SHP77 treated with DMSO at 0.1 percent for 48 hours (cell line): Measurements from ENCODE around the gene AKIRIN2.
"Not testable (repeated sequence)": the region's sequence is repeated elsewhere in the genome, so short reads cannot be mapped to it uniquely, and the experiment has no call there.

Experiments used
- DNase-seq: peaks from one replicate; lab custom pipeline; 2025; lab: John Stamatoyannopoulos, UW

Gene AKIRIN2

DNA sequence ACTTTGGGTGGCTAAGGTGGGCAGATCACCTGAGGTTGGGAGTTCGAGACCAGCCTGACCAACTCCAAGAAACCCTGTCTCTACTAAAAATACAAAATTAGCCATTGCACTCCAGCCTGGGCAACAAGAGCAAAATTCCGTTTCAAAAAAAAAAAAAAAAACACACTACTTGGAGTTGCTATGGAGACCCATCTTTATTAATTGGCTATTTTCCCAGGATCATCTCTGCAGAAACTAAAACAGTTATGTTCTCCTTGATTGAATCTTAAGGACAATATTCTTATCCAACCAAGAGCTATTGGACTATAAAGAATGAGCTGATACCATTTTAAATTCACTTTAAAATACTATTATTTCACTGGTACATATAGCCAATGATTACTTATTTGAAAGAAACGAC lies 14.7 kb downstream of the AKIRIN2 start:
- no peak for DNase-seq

DNA sequence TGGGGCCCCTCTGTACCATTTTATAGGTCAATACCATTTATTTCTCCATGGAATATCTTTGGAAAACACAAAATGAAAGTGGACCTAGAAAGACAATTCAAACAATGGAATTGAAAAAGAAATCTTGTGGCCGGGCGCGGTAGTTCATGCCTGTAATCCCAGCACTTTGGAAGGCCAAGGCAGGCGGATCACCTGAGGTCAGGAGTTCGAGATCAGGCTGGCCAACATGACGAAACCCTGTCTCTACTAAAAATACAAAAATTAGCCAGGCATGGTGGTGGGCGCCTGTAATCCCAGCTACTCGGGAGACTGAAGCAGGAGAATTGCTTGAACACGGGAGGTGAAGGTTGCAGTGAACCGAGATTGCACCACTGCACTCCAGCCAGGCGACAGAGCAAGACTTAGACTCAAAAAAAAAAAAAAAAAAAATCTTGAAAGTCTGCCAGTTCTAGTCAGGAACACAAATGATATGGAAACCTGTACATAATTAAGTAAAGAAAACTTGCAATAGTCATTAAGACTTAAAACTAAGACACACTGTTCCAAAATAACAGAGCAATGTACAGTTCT lies 15.3 kb downstream of the AKIRIN2 start:
- DNase-seq = not testable (repeated sequence)

DNA sequence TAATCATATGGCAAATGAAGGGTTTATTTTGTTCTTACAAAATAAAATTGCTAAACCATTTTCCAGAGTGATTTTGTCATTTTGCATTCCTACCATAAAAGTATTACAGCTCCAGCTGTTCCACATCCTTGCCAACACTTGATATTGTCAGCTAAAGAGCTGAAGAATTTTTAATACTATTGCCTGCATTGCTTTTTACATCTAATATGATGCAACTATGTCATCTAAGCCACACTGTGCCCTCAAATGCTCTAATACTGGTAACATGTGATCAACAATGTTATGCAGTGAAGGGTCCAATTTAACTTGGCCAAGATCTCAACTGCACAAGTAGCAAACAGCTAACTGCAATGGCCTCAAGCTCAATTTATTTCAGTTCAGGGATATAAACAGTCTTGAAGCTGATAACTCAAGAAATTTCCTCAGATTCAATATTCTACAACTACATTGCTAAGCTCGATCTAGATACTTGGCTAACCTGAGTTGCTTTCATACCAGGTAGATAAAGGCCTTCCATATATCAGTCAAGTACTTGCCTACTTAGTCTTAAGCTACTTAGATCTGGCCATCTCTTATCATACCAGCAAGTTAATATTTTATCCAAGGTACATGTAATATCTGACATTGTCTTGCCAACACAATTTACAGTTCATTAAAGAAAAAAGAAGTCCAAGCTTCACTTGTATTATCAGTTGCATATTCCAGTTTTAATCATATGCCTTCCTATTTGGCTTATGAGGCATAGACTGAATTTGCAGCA lies 17.0 kb downstream of the AKIRIN2 start:
- DNase-seq = no peak

DNA sequence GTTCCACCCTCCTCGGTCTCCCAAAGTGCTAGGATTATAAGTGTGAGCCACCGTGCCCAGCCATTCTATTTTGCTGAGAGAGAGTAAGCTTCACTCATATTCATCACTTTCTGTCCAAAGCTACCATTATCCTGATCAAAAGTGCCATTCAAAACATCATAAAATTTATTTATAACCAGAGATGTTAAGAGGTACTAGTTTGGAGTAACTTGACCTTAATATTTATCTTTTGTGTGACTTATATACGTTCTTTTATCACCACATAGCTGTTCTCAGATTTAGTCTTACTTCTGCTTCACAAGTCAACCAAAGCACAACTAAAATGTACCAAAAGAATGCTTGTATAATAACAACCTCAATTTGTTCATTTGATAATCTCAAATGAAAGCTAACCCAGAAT lies 18.1 kb downstream of the AKIRIN2 start:
- DNase-seq = no peak

DNA sequence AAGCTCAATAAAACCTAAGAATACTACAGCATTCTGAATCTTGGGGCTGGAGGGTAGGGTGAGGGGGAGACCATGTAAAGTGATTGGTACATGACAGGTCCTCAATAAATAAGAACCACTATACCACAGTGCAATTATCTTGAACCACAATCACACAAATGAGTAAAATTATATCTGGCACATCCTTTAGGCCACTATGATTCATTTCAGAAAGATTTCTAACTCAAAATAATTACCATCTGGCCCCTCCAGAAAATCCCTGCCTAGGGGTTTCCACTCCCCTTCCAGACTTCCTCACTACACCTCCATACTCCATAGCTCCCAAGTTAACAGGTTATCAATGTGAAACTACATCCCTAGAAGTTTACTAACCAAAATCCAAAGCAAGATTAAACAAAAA lies 19.7 kb downstream of the AKIRIN2 start:
- DNase-seq = no peak

DNA sequence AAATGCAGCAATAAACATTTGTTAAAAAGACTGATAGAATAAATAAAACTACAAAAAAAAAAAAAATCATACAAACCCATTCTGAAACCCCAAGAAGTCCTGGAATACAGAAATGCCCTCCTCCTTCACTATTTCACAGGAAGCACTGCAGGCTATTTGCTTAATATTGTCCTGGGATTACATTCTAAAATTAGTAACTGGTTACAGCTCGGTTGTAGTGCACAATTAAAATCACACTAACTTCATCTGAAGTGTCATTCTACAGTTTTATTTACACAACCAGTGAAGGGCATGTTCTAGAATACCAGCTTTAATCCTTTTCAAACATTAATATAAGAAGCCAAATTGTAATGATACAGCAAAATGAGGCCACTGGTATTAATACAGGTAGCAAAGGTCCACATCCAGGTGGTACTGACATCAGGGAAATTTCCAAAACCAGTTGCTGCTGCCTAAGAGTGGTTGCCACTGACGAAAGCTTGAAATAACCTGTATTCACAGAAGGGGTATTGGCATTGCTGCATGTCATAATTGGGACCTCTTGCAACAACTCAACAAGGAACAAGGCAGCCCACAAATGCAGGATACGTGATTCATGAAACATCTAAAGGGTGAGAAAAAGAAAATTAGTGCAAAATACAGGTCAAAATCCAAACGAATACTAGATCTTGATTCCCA lies 26.9 kb downstream of the AKIRIN2 start:
- DNase-seq = no peak

DNA sequence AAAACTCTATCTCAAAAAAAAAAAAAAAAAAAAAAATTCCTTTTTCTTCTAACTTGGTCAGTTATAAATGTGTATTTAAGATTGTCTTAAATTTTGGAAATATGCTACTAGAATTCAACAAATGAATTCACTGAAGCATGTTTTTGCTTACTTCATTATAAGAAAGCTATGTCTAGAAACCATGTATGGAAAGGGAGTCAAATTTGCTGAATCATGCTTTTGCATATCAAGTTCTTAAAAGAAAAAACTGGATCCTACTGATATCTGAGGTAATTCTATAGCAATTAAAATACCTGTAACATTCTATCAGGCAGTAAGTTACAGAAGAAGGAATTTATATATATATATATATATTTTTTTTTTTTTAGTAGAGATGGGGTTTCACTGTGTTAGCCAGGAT lies 27.7 kb downstream of the AKIRIN2 start:
- DNase-seq = no peak

DNA sequence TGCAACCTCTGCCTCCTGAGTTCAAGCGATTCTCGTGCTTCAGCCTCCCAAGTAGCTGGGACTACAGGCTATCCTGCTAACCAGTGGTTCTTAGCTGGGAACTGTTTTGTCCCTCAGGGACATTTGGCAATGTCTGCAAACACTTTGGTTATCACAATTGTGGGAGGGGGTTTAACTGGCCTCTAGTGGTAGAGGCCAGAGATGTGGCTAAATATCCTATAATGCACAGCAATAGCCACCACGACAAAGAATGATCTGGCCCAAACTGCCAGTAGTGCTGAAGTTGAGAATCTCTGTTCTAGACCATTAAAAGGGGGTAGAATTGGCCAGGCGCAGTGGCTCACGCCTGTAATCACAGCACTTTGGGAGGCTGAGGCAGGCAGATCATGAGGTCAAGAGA lies 28.8 kb downstream of the AKIRIN2 start:
- DNase-seq = no peak

DNA sequence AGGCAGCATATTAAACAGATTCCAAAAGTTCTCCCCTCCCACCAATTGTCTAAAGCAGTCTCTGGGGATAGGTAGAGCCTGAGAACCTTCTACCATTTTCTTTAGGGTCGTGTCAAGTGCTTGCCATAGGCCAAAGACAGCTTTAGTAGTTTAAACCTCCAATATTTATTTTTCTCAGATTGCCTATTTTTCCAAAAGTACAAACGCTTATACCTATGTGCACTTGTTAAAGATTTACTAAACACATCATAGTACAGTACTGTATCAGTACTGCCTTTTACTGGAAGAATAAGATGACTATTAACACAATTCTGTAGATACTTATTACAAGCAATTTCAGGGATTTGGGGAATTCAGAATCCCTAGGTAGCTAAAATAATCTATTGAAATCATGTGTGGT lies 29.4 kb downstream of the AKIRIN2 start:
- no peak for DNase-seq

DNA sequence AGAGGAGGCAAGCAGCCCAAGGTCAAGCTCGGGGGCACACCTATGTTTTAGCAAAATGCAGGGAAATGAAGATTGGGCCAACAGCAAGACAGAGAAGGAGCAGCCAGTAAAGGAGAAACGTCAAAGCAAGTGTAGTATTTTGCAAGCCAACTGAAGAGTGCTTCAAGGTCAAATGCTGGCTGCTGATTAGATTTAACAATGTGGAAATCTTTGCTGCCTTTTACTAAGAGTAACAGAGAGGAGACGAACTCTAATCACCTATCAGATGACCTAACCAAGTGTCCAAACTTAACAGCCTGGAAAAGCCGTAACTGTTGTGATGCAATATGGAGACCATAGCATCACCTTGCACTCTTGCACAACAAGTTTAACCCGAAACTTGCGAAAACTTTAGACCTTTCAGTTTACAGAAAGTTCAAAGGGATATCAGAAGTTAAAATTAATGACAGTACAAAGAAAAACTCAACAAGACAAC lies 30.4 kb downstream of the AKIRIN2 start:
- DNase-seq = no peak

DNA sequence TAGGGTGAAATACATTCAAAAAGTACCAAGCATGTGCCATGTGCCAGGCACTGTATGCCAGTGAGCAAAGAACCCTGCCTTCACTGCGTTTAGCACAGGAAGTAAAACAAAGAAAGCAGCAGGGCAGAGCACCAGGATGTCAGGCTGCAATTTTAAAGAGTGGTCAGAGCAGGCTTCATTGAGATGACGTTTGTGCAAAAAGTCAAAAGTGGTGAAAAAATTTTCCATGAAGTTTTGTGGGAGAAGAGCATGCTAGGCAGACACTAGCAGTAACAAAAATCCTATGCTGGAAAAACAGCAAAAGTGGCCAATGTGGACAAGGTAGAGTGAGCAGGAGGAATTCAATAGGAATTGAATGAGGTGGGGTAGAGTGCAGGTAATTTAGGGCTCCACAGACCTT lies 31.3 kb downstream of the AKIRIN2 start:
- DNase-seq = no peak

DNA sequence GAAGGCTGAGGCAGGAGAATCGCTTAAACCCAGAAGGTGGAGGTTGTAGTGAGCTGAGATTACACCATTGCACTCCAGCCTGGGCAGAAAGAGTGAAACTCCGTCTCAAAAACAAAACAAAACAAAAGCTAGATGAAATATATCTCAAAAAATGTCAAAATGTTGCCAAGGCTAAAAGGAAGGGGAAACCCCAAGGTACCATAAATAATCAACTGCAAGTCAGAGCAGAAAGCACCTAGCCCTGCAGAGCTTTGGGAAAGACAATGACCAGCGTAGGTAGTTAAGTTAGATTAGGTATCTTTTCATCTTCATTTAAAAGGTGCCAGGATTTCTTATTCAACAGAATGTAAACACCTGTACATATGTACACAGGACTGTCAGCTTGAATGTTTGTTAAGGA lies 33.0 kb downstream of the AKIRIN2 start:
- DNase-seq = no peak

DNA sequence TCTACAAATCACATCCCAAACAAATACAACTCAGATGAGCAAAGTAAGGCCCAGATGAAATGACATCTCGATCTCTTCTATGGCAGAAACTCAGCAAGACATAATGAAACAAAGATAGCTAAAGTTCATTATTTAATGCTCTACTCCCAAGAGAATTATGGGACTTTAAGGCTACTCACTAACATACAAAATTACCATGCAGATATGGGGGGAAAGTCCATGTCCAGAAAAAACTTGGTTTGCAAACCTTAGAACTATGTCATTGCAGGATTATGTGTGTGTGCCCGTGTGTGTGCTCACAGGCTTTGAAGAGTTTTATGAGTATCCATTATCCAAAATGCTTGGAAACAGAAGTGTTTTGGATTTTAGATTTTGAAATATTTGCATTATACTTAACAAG lies 34.0 kb downstream of the AKIRIN2 start:
- DNase-seq = no peak

DNA sequence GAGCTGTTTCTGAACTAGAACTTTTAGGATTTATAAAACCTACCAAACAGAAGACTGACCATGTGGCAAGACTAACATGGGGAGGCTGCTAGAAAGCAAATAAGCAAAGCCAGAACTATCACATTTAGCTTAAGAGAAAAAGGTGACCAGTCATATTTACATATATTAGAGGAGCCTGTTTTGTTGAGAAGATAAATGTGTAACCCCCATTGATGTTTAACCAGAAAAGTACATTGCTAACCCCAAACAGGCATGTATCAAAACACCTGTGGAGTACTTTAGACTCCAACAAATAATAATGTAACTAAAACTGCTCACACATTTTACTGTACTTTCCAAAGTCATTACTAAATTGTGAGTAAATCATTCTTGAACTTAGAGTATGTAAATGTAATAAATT lies 35.0 kb downstream of the AKIRIN2 start:
- no peak for DNase-seq

DNA sequence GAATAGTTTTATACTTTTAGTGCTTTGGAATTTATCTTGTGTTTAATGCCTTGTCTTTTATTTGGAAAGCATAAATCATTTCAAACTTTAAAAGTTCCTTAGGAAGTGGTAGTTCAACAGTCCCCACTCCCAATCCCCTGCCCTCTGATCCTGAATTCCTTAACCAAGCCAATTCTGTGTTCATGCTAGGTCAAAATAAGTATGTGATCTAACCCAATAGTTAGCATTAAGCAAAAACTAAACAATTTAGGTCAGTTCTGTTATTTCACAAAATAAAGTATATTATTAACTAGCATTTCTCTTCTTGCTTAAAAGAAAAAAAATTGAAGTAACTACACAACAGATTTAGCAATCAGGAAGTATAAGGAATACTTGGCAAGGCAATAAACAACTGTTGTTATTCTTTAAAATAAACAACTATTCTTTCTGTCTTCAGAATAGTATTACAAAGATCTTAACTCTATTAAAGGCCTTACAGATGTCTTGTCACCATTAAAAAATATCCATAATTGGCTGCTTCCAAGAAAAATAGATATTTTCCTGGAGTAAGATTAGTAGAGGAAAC lies 37.0 kb downstream of the AKIRIN2 start:
- DNase-seq = no peak

DNA sequence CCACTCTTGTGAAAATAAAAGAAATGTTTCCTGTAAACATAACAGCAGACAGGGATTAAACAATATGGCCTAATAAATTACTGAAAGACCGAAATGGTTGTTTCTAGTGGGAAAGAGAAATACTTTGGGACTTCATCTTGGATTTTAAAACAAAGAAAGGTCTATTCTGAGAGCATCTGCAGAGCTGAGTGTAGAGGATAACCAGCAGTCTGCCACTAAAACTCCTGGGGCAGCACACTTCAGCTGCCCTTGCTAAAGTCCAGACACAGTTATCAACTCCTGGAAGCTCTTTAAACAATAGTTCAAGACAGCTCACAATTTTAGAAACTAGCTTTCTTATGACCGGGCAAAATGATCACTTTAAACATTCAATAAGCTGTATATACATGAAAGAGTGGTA lies 38.6 kb downstream of the AKIRIN2 start:
- no peak for DNase-seq

DNA sequence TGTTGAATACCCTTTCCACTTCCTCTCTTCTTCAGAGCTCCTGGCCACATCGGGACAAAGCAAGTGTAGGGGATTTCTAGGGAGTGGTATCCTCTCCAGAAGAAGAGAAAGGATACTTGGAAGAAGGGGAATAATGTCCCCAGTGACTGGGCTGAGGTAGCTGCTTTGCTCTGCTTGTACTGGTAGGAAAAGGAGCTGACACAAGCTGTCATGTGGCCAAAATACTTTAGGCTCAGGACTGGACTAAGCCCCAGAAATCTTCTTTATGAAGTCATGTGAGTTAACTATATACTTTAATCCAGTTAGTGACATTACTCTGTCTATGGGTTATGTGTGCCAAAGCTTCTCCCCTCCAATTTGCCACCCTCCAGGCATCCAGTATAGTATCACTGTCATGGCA lies 40.5 kb downstream of the AKIRIN2 start:
- no peak for DNase-seq

DNA sequence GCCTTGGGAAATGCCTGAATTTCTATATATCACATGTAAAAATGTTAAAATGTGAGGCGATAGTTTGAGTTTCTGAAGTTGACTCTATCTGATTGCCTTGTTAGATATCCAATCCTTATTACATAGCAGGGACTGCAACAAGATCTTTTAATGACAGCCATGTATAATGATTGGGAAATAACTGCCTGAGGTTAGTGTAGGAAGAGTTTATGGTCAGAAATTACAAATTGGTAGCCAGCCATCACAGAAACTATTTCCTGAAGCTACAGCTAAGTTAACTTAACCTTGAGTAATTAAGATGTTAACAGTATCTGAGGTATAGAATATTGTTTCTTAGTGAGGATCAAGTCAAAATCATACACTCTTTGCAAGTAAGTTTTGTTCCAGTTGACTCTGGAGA lies 41.0 kb downstream of the AKIRIN2 start:
- no peak for DNase-seq

DNA sequence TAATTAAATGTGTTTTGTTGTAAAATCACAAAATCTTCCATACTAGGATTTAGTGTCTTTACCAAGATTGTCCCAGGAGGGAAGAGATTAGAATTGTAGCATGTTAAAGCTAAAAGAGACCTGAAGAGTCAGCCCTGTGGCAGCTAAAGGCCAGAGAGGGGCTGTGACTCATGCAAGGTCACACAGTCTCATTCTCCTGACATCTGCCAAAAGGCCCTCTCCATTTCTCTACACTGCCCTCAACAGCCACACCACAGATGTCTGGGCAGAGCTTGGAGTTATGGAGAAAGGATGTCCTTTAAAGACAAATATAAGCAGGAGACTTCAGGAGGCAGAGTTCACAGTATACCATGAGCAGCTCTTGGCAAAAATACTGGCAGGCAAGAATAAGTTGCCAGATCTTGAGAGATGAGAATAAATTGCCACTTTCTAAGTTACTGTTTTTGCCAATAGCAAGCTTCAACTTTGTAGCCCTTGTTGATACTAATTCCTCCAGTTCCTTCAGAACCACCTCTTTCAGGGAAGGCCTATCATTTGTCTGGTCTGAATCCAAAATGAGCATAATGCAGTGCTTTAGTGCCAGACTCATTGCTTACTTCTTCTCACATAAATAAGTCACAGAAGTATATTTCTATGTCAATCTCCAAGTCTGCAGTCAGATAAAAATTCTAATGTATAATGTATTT lies 41.7 kb downstream of the AKIRIN2 start:
- DNase-seq = no peak

DNA sequence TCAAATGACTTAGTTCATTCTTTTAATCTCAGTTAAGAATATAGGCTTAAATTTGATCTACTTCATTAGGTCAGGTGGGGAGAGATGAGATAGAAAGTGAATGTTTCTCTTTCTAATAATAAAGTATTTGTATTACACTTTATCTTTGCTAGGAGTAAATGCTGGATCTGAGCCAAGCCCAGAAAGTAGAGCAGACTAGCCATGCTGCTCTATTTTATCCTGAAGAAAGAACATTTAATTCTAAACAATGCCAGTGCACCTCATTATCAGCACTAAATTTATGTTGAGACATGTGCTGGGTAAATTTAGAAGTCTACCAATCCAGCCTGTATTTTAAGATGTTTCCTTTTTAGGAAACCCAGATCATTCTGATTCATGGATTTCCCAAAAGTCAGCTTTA lies 43.5 kb downstream of the AKIRIN2 start:
- no peak for DNase-seq

DNA sequence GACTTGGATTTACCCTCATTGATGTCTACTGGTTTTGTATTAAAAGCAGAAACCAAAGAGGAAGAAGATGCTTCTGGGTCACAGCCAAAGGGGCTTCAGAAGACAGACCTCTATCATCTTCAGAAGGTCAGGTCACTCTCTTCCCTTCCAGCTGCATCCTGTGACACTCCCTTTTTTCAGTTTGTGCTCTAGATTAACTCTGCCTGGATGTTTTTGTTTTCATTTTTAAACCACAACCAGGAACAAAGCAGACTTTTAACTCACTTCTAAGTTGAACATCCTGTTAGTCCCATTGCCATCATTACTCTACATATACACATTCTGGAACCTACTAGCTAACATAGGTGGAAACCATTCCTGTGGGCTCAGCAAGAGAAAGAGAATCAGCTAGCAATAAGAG lies 45.2 kb downstream of the AKIRIN2 start:
- no peak for DNase-seq

DNA sequence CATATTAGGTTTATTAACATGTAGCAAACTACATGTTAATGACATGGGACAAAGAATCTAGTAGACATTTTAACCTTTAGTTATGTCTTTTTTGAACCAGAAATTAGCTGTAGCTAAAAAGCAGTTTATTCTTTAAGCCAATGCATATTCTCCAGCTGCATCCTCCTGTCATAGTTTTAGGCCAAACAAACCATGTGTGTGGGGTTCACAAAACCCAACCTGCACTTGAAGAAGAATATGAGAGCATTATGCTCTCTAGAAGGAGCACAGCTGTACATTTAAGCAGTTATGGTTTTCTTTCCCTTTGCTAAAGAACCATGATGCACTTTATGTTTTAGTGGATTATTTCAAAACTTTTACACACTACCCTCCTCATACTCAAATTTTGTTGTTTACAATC lies 46.2 kb downstream of the AKIRIN2 start:
- no peak for DNase-seq
